Measurements from ENCODE around the gene C19orf73. TPM values are rescaled to one million over a fixed set of nuclear protein-coding genes. Genes with fewer than 3 reads are reported as not detected.

The C19orf73 gene
- total and polyA plus RNA-seq, 8 donors = 3.4 to 4.2 (median 3.7) TPM; not detected in 5

- intact Hi-C loops (cut with DNase I; ENCODE audit: low total_unique reads) = no loop called here
- Histone ChIP-seq H3K9me3 (no peaks in the 10 kb centered on the region), H3K27ac (no peak overlapping the region), H3K4me1 (peaks cover 0 to 23% (median 18%) of the 10 kb centered on the region in 4 donors), H3K27me3 (no peaks in the 10 kb centered on the region), H3K4me3 (no peak overlapping the region), H3K36me3 (peaks cover 95 to 100% (median 99%) of the 10 kb centered on the region in 4 donors)
- TF ChIP-seq EP300 (IDR thresholded peaks at IDR 0.05) = no peak
- no peak for TF ChIP-seq POLR2A (IDR thresholded peaks at IDR 0.05)
- TF ChIP-seq POLR2AphosphoS5 (IDR thresholded peaks at IDR 0.05) = no peak
- TF ChIP-seq CTCF (IDR thresholded peaks at IDR 0.05) = no peak
- no peak for DNase-seq
- 74 to 83% (median 77%) methylated on average over 12 of the region's 12 CpGs for WGBS, 5 donors
Measured at GRCh38 chr19:49101160-49101559, 17.8 kb downstream of the C19orf73 start.

- H3K4me1 ChIP-seq = peaks cover 0 to 31% (median 25%) of the 10 kb centered on the region in 4 donors
- WGBS, 5 donors = 28 to 52% (median 46%) methylated on average over 4 of the region's 4 CpGs
- TF ChIP-seq POLR2AphosphoS5 (IDR thresholded peaks at IDR 0.05) (no peak), CTCF (IDR thresholded peaks at IDR 0.05) (no peak), POLR2A (IDR thresholded peaks at IDR 0.05) (no peak)
- H3K27me3 ChIP-seq = no peaks in the 10 kb centered on the region
- H3K4me3 ChIP-seq = no peak overlapping the region
- intact Hi-C loops (cut with DNase I; ENCODE audit: low total_unique reads) = loop anchor here (5.0 to 10.0 kb wide), 2 partner anchors 56 to 109 kb away; partner anchors contain the start of genes HRC and TRPM4
- no peak overlapping the region for H3K27ac ChIP-seq
- DNase-seq = peak in 1 of 2 donors; percentile 53
- H3K36me3 ChIP-seq = peaks cover 91 to 100% (median 99%) of the 10 kb centered on the region in 4 donors
- H3K9me3 ChIP-seq = no peaks in the 10 kb centered on the region
Measured at GRCh38 chr19:49098795-49099194, 20.1 kb downstream of the C19orf73 start.

- no peak overlapping the region for H3K4me3 ChIP-seq
- peak overlapping the region in 3 of 5 donors; percentile 7 to 45 (median 29) for H3K27ac ChIP-seq
- no peaks in the 10 kb centered on the region for H3K9me3 ChIP-seq
- peak; percentile 82 to 90 for DNase-seq
- WGBS, 5 donors = 34 to 52% (median 38%) methylated on average over 7 to 8 of the region's 8 CpGs
- no peaks in the 10 kb centered on the region for H3K27me3 ChIP-seq
- H3K4me1 ChIP-seq = peaks cover 0 to 31% (median 25%) of the 10 kb centered on the region in 4 donors
- H3K36me3 ChIP-seq = peaks cover 90 to 100% (median 99%) of the 10 kb centered on the region in 4 donors
- TF ChIP-seq EP300 (IDR thresholded peaks at IDR 0.05) = no peak
- peak in 1 of 3 donors; percentile 74 for TF ChIP-seq POLR2AphosphoS5 (IDR thresholded peaks at IDR 0.05)
- no peak for TF ChIP-seq POLR2A (IDR thresholded peaks at IDR 0.05)
- peak in 6 of 7 experiments; percentile 64 to 99 (median 98) for TF ChIP-seq CTCF (IDR thresholded peaks at IDR 0.05)
- intact Hi-C loops (cut with DNase I; ENCODE audit: low total_unique reads) = loop anchor here (5.0 to 10.0 kb wide), 2 partner anchors 57 to 110 kb away; partner anchors contain the start of genes HRC and TRPM4
Measured at GRCh38 chr19:49097453-49098288, 21.3 kb downstream of the C19orf73 start.

- intact Hi-C loops (cut with DNase I; ENCODE audit: low total_unique reads) = loop anchor here (5.0 to 10.0 kb wide), 2 partner anchors 60 to 113 kb away; partner anchors contain the start of genes HRC and TRPM4
- Histone ChIP-seq H3K4me3 (no peak overlapping the region), H3K27ac (peak overlapping the region in 1 of 5 donors; percentile 10), H3K4me1 (peaks cover 0 to 31% (median 25%) of the 10 kb centered on the region in 4 donors), H3K27me3 (no peaks in the 10 kb centered on the region), H3K9me3 (no peaks in the 10 kb centered on the region), H3K36me3 (peaks cover 90 to 100% (median 99%) of the 10 kb centered on the region in 4 donors)
- no peak for DNase-seq
- TF ChIP-seq CTCF (IDR thresholded peaks at IDR 0.05) = no peak
- TF ChIP-seq POLR2A (IDR thresholded peaks at IDR 0.05) = no peak
- WGBS, 5 donors = 68 to 78% (median 73%) methylated on average over 23 of the region's 23 CpGs
Measured at GRCh38 chr19:49094505-49095482, 24.1 kb downstream of the C19orf73 start.
